ENCODE results near the gene TFIP11.

DNA sequence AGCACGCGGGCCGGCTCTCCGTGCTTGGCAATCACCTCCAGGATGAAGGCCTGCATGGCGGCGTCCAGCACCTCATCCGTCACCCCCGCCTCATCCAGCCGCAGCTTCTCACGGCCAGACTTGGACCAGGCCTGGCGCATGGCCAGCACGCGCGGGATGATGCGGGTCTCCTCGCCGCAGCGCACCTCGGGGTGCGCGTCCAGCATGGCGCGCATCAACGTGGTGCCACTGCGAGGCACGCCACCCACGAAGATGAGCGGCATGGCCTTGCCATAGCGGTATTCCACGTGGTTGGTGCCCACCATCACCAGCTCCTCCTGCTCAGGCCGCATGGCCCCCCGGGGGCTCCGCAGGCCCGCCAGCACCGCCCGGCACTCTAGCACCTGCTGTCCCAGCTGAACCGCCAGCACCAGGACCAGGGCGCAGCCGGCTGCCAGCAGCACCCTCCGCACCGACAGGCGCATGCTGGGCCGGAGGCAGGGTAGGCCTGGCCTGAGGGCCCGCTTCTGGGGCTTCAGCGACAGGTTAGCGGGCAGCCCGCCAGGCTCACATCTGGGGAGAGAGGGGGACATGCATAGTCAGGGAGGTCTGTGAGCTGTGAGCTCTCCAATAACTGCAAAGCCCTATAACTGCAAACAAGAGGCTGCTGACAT lies 29.0 kb upstream of the TFIP11 start:
- TF ChIP-seq, protein P1, sequence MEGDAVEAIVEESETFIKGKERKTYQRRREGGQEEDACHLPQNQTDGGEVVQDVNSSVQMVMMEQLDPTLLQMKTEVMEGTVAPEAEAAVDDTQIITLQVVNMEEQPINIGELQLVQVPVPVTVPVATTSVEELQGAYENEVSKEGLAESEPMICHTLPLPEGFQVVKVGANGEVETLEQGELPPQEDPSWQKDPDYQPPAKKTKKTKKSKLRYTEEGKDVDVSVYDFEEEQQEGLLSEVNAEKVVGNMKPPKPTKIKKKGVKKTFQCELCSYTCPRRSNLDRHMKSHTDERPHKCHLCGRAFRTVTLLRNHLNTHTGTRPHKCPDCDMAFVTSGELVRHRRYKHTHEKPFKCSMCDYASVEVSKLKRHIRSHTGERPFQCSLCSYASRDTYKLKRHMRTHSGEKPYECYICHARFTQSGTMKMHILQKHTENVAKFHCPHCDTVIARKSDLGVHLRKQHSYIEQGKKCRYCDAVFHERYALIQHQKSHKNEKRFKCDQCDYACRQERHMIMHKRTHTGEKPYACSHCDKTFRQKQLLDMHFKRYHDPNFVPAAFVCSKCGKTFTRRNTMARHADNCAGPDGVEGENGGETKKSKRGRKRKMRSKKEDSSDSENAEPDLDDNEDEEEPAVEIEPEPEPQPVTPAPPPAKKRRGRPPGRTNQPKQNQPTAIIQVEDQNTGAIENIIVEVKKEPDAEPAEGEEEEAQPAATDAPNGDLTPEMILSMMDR (IDR thresholded peaks at IDR 0.05) = no peak
- TF ChIP-seq POLR2A (IDR thresholded peaks at IDR 0.05) = no peak

Data from testis (tissue), 2 donors.